Muscle of back (tissue), 11 donors: ENCODE data around the gene KLLN. TPM values are rescaled to one million over a fixed set of nuclear protein-coding genes. Genes with fewer than 3 reads are reported as not detected.
"Not testable (repeated sequence)": the region's sequence is repeated elsewhere in the genome, so short reads cannot be mapped to it uniquely, and the experiment has no call there.

Source experiments
- DNase-seq, 3 donors: peaks; one replicate each; pipeline versions ENCODE4 v3.0.0 to v3.0.0-alpha.2; 2013
- polyA plus RNA-seq, 10 donors: library from polyadenylated mRNA; unstranded; fragments of 120-200 nt; gene quantifications; one replicate each; pipeline ENCODE4 v1.2.1, GENCODE V29; 2013; ENCODE audit not compliant: insufficient read length in 10 of 10

Gene KLLN
- polyA plus RNA-seq, 10 donors, result 0.24 to 0.44 (median 0.35) TPM

- no peak for DNase-seq
These were observed 20.4 kb downstream of the KLLN start for GRCh38 chr10:87842776-87843497.

DNA sequence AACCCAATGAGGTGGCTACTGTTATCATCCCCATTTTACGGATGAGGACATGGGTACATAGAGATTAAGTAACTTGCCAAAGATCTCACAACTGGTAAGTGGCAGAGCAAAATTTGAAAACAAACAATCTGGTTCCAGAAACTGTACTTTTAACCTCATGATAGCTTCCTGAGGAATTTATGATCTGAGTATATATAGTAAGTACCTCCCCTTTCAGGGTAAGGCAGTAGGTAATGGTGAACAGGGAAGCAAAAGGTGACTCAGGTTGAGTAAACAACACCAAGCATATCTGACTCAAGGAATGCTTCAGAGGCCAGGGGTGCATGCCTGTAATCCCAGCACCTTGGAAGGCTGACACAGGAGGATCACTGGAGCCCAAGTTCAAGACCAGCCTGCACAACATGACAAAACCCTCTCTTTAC, 21.1 kb downstream of the KLLN start:
- no peak for DNase-seq

DNA sequence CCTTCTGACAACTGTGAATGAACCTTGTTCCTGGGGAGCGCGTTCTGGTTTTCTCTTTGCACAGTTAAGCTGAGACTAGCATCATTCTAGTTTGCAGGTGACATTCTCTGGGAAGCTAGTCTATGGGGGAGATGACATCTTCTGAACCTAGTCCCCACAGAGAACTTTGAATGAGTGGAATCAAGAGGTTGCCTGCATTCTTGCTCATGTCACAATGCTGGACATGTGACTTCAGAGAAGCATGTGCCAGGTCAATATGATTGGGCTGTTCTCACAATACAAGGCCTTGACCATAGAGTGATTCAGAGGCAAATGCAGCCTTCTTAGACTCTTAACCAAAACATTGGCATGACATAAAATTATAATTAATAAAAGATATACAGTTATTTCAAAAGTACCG, 22.1 kb downstream of the KLLN start:
- DNase-seq, result no peak

GRCh38 chr10:87838650-87839049, 24.7 kb downstream of the KLLN start:
- no peak for DNase-seq

DNA sequence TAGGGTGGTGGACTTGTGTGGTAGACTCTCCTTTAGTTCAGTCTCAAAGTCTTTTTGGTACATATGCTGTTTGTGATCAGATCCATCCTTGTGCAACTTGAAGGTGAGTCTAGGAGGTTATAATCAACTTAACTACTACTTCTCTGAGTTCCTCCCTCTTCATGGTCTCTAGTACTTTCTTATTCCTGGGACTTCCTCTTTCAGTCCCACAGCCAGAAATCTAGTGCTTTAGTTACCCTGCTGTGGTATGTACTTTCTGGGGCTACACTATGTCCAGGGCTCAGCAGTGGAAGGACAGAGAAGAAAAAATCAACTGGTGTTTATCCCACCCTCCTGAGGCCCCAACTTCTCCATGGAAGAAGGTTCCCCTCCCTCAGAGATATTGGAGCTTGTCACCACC, 25.9 kb downstream of the KLLN start:
- peak in 1 of 3 donors; percentile 5 for DNase-seq

GRCh38 chr10:87836098-87836497, 27.2 kb downstream of the KLLN start:
- no peak for DNase-seq

DNA sequence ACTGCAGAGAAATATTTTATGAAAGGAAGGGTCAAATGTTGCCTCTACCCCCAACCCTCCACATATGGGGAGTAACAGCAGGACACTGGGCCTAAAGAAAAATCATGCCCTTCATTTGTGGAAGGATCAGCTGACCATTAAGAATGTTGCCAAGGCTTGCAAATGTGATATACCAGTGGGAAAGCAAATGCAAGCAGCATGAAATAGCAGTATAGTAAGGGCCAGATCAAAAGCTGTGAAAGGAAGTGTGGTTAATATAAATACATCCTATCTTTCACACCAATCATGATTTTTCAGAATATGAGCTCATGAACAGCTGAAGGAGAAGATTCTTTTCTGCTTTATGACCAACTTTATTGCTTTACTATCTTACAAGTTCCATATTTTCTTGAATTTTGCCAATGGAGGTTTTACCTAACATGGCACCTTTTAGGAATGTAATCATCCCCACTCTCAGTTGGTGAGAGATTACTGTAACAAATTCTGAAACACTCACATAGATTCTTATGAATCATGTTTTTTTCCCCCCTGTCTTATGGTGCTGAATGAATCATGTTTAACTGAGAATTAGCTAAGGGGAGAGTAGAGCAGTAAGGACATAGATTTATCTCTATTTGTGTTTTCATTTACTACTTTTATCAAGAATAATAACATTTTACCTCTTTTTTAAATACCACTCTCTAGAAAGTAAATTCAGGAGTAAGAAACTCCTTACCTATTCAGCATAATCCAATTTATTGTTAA, 33.2 kb downstream of the KLLN start:
- no peak for DNase-seq

DNA sequence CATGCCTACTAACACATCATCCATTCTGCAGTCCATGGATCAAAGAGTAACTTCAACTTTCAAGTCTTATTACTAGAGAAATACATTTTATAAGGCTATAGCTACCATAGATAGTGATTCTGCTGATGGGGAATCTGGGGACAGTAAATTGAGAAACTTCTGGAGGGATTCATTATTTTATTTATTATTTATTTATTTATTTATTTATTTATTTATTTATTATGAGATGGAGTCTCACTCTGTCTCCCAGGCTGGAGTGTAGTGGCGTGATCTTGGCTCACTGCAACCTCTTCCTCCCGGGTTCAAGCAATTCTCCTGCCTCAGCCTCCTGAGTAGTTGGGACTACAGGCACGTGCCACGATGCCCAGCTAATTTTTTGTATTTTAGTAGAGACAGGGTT, 34.3 kb downstream of the KLLN start:
- DNase-seq, result not testable (repeated sequence)

DNA sequence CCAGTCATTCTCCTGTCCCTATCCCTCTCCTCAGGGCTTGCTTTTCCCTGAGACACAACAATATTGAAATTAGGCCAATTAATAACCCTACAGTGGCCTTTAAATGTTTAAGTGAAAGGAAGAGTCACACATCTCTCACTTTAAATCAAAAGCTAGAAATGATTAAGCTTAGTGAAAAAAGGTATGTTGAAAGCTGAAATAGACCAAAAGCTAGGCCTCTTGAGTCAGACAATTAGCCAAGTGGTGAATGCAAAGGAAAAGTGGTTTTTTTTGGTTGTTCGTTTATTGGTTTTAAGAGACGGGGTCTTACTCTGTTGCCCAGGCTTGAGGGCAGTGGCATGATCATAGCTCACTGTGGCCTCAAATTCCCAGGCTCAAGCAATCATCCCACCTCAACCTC, 35.7 kb downstream of the KLLN start:
- DNase-seq, result no peak

GRCh38 chr10:87826653-87827052, 36.7 kb downstream of the KLLN start:
- DNase-seq, result no peak

DNA sequence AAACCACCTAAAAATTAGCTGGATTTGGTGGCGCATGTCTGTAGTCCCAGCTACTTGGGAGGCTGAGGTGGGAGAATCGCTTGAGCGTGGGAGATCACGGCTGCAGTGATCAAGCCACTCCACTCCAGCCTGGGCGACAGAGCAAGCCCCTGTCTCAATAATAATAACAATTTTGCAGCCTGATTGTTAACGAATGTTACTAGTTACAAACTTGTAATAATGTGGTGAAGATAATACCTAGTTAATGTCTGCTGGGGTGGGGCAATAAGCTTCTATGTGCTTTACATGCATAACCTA, 44.1 kb downstream of the KLLN start:
- no peak for DNase-seq

- DNase-seq, result peak in 1 of 3 donors; percentile 32
These were observed 44.6 kb downstream of the KLLN start for GRCh38 chr10:87818505-87819288.

- DNase-seq, result peak; percentile 78 to 95 (median 90)
These were observed 45.5 kb downstream of the KLLN start, which contains the start of gene ATAD1 for GRCh38 chr10:87817609-87818504. Gene ATAD1, minus strand, starts transcription at chr10:87818226. Its CDS starts 3,627 bp downstream, at chr10:87814599.

DNA sequence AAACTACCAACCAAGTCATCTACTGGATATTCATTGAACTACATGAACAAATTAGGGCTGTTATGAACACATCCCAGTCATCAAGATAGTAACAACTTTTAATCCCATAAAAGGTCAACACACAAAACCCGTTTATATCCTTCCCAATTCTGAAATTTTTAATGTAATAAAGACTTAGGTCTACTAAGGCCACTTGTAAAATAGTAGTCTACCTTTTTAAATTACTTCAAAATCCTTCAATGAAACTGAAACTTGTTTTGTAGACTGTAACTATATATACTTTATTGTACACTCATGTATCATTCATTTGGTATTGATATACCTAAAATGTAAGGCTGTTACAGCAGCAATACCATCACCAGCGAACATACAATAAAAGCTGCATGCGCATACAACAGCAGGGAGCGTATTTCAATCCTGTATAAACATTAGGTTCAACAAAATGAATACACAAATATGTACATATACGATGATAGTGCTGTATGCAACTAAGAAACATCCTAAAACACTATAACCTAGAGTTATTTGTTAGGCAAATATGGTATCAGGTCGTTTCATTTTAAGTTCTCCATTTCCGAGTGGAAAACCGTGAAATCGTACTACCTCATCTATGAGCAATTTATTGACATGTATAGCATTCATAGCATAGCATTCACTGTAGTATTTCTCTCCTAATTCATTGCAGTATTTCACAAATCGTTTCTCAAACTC, 46.3 kb downstream of the KLLN start:
- no peak for DNase-seq

- DNase-seq, result no peak
These were observed 47.0 kb downstream of the KLLN start for GRCh38 chr10:87816163-87816897.

Other genes with a start within 250 kb of the KLLN start
- gene PAPSS2, start 203.7 kb downstream of the KLLN start, polyA plus RNA-seq, result 10 to 100 TPM in 8 of 10 donors, 1 to 10 TPM in 2; 8.6 to 14.7 (median 12.5) TPM
- 10 to 100 TPM; 23.2 to 38.5 (median 30.8) TPM for gene ATAD1, start 45.3 kb downstream of the KLLN start, polyA plus RNA-seq
- gene PTEN, start 92 bp upstream of the KLLN start, polyA plus RNA-seq, result 10 to 100 TPM; 40.3 to 59.1 (median 52.0) TPM